Measurements from ENCODE around the gene SELENOI.

GRCh38 chr2:26428846-26429245 lies 82.9 kb downstream of the SELENOI start:
- no peak for TF ChIP-seq CTCF (IDR thresholded peaks at IDR 0.05; ENCODE audit: low read depth, low read length, poor library complexity, severe bottlenecking)
- no peak for TF ChIP-seq EZH2phosphoT487 (IDR thresholded peaks at IDR 0.05; ENCODE audit: borderline replicate concordance, low read length)

Data from DOHH2 (cell line).